ENCODE results near the gene CD8A. TPM values are rescaled to one million over a fixed set of nuclear protein-coding genes. Genes with fewer than 3 reads are reported as not detected.

The CD8A gene
- total RNA-seq, 1 donor from 2014 or later = 0.34 TPM

DNA sequence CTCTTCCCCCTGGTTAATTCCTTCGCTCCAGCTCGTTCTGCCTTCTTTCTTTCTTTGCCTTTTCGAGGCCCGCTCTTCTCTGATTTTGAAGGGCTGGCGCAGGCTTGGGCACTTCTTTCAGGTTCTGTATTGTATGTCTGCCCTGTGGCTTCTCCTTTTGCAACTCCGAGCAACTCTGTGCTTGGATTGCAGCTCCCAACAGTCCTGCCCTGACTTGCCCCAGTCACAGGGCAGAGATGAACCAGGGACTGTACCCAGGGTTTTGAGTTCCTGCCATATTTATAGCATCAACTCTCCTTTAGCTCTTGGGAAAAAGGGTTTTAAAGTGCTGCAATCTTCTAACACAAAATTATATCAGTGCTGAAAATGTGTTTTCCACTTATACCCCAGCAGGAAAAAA is 31.1 kb upstream of the CD8A start:
- no peaks in the 10 kb centered on the region for H3K4me1 ChIP-seq
- no peaks in the 10 kb centered on the region for H3K36me3 ChIP-seq
- Mint-ChIP-seq H3K4me3 (no peak overlapping the region), H3K36me3 (no peaks in the 10 kb centered on the region), H3K4me1 (peaks cover 5% of the 10 kb centered on the region), H3K27me3 (ENCODE audit: insufficient read depth, low read depth) (peaks cover 2% of the 10 kb centered on the region), H3K27ac (no peak overlapping the region), H3K9me3 (peaks cover 11% of the 10 kb centered on the region)
- DNase-seq (ENCODE audit: low spot score) = no peak
- no peak overlapping the region for H3K4me3 ChIP-seq
- peaks cover 6% of the 10 kb centered on the region for H3K9me3 ChIP-seq (ENCODE audit: low read depth)
- no peak overlapping the region for H2AFZ ChIP-seq (replicated peaks)
- no peaks in the 10 kb centered on the region for H3K27me3 ChIP-seq
- H3K9ac ChIP-seq = no peak overlapping the region
- no peaks in the 10 kb centered on the region for H4K20me1 ChIP-seq (ENCODE audit: low read depth)
- no peaks in the 10 kb centered on the region for H3F3A ChIP-seq (ENCODE audit: low read depth)
- no peak for TF ChIP-seq EZH2phosphoT487 (IDR thresholded peaks at IDR 0.05)
- TF ChIP-seq, protein P1, sequence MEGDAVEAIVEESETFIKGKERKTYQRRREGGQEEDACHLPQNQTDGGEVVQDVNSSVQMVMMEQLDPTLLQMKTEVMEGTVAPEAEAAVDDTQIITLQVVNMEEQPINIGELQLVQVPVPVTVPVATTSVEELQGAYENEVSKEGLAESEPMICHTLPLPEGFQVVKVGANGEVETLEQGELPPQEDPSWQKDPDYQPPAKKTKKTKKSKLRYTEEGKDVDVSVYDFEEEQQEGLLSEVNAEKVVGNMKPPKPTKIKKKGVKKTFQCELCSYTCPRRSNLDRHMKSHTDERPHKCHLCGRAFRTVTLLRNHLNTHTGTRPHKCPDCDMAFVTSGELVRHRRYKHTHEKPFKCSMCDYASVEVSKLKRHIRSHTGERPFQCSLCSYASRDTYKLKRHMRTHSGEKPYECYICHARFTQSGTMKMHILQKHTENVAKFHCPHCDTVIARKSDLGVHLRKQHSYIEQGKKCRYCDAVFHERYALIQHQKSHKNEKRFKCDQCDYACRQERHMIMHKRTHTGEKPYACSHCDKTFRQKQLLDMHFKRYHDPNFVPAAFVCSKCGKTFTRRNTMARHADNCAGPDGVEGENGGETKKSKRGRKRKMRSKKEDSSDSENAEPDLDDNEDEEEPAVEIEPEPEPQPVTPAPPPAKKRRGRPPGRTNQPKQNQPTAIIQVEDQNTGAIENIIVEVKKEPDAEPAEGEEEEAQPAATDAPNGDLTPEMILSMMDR (IDR thresholded peaks at IDR 0.05) = no peak
- no peak for TF ChIP-seq EZH2 (IDR thresholded peaks at IDR 0.05)
- no peak overlapping the region for H3K27ac ChIP-seq
- no peaks in the 10 kb centered on the region for H3K79me2 ChIP-seq (ENCODE audit: low read depth)
- no peak overlapping the region for H3K4me2 ChIP-seq

GRCh38 chr2:86821306-86821705 is 30.6 kb upstream of the CD8A start:
- H3K4me3 Mint-ChIP-seq = no peak overlapping the region
- H3K4me3 ChIP-seq = no peak overlapping the region

DNA sequence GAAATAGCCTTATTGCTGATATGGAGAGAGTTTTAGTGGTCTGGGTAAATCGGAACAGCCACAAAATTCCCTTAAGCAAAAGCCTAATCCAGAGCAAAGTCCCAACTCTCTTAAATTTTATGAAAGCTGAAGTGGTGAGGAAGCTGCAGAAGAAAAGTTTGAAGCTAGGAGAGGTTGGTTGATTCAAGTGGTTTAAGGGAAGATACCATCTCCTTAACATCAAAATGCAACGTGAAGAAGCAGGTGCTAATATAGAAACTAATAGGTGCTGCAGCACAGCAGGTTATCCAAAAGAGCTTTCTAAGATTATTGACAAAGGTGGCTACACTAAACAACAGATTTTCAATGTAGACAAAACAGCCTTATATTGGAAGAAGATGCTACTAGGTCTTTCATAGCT is 28.2 kb upstream of the CD8A start:
- H3K9ac ChIP-seq = no peak overlapping the region
- H3K27me3 ChIP-seq = no peaks in the 10 kb centered on the region
- Mint-ChIP-seq H3K27ac (no peak overlapping the region), H3K27me3 (ENCODE audit: insufficient read depth, low read depth) (peaks cover 2% of the 10 kb centered on the region), H3K4me1 (no peaks in the 10 kb centered on the region), H3K36me3 (no peaks in the 10 kb centered on the region), H3K4me3 (no peak overlapping the region), H3K9me3 (peaks cover 11% of the 10 kb centered on the region)
- no peaks in the 10 kb centered on the region for H4K20me1 ChIP-seq (ENCODE audit: low read depth)
- no peak overlapping the region for H3K4me3 ChIP-seq
- H3F3A ChIP-seq (ENCODE audit: low read depth) = no peaks in the 10 kb centered on the region
- H2AFZ ChIP-seq (replicated peaks) = no peak overlapping the region
- H3K27ac ChIP-seq = no peak overlapping the region
- no peaks in the 10 kb centered on the region for H3K36me3 ChIP-seq
- TF ChIP-seq, protein P1 (IDR thresholded peaks at IDR 0.05) = no peak
- TF ChIP-seq EZH2phosphoT487 (IDR thresholded peaks at IDR 0.05) (no peak), EZH2 (IDR thresholded peaks at IDR 0.05) (no peak)
- peaks cover 6% of the 10 kb centered on the region for H3K9me3 ChIP-seq (ENCODE audit: low read depth)
- H3K4me2 ChIP-seq = no peak overlapping the region
- H3K4me1 ChIP-seq = no peaks in the 10 kb centered on the region
- no peaks in the 10 kb centered on the region for H3K79me2 ChIP-seq (ENCODE audit: low read depth)
- DNase-seq (ENCODE audit: low spot score) = no peak

More at GRCh38 chr2:86821306-86821705, 30.6 kb upstream of the CD8A start:
- no peak overlapping the region for H2AFZ ChIP-seq (replicated peaks)
- H3K36me3 ChIP-seq = no peaks in the 10 kb centered on the region
- no peak overlapping the region for H3K9ac ChIP-seq
- no peaks in the 10 kb centered on the region for H4K20me1 ChIP-seq (ENCODE audit: low read depth)
- H3K9me3 Mint-ChIP-seq = peaks cover 11% of the 10 kb centered on the region
- H3F3A ChIP-seq (ENCODE audit: low read depth) = no peaks in the 10 kb centered on the region
- no peak overlapping the region for H3K27ac Mint-ChIP-seq
- H3K9me3 ChIP-seq (ENCODE audit: low read depth) = peaks cover 6% of the 10 kb centered on the region
- no peak for DNase-seq (ENCODE audit: low spot score)
- H3K27ac ChIP-seq = no peak overlapping the region
- peaks cover 5% of the 10 kb centered on the region for H3K4me1 Mint-ChIP-seq
- H3K79me2 ChIP-seq (ENCODE audit: low read depth) = no peaks in the 10 kb centered on the region
- H3K4me1 ChIP-seq = no peaks in the 10 kb centered on the region
- peaks cover 2% of the 10 kb centered on the region for H3K27me3 Mint-ChIP-seq (ENCODE audit: insufficient read depth, low read depth)
- H3K36me3 Mint-ChIP-seq = no peaks in the 10 kb centered on the region
- TF ChIP-seq, protein P1 (IDR thresholded peaks at IDR 0.05) = no peak
- TF ChIP-seq EZH2phosphoT487 (IDR thresholded peaks at IDR 0.05) (no peak), EZH2 (IDR thresholded peaks at IDR 0.05) (no peak)
- H3K27me3 ChIP-seq = no peaks in the 10 kb centered on the region
- H3K4me2 ChIP-seq = no peak overlapping the region
